WTC11 (cell line): ENCODE measurements around the gene GNRHR. TPM values are rescaled to one million over a fixed set of nuclear protein-coding genes. Genes with fewer than 3 reads are reported as not detected.

Experiments used
- ATAC-seq: fragments of 200-7000 bp; cut with Tn5 transposase; 2 replicates; pipeline ENCODE4 v1.10.0; 2021; ENCODE audit warnings: mild to moderate bottlenecking, moderate library complexity
- CTCF ChIA-PET: fragments of 300-600 bp; sonication (Branson Sonifier 250); formaldehyde crosslinking; loops from one replicate; lab custom pipeline; 2021; ENCODE audit warnings: antibody characterized with exemption; lab: Charles Lee
- POLR2A ChIA-PET: fragments of 350-600 bp; sonication (Branson Sonifier 250); formaldehyde crosslinking; loops from one replicate; lab custom pipeline; 2021; ENCODE audit warnings: antibody characterized with exemption; lab: Charles Lee
- DNase-seq: peaks from one replicate; pipeline ENCODE4 v3.0.0; 2021; ENCODE audit warnings: low spot score
- H3K27ac Mint-ChIP-seq: 2 replicates; pipeline ENCODE4 v1.8.0; 2021; ENCODE audit warnings: mixed read lengths
- H3K27me3 Mint-ChIP-seq: 2 replicates; pipeline ENCODE4 v1.8.0; 2021; ENCODE audit warnings: low read depth, mild to moderate bottlenecking, moderate library complexity, mixed read lengths
- H3K36me3 Mint-ChIP-seq: 2 replicates; pipeline ENCODE4 v1.8.0; 2021; ENCODE audit warnings: mixed read lengths
- H3K4me1 Mint-ChIP-seq: 2 replicates; pipeline ENCODE4 v1.8.0; 2022; ENCODE audit warnings: mixed read lengths
- H3K4me3 Mint-ChIP-seq: 2 replicates; pipeline ENCODE4 v1.8.0; 2021; ENCODE audit warnings: mild to moderate bottlenecking, moderate library complexity, mixed read lengths
- H3K9me3 Mint-ChIP-seq: 2 replicates; pipeline ENCODE4 v1.8.0; 2021; ENCODE audit warnings: mixed read lengths
- ATF3 ChIP-seq: sonication (generic); formaldehyde crosslinking; conservative IDR thresholded peaks from 2 replicates; pipeline ENCODE4 v1.8.1; 2022; ENCODE audit warnings: mild to moderate bottlenecking, missing genetic modification reagents
- E2F4 ChIP-seq: sonication (generic); formaldehyde crosslinking; IDR thresholded peaks from 2 replicates; pipeline ENCODE4 v1.8.1; 2022; ENCODE audit warnings: low read depth, mild to moderate bottlenecking, moderate library complexity, missing genetic modification reagents, borderline replicate concordance
- ERG ChIP-seq: fragments of 250-450 bp; sonication (Bioruptor Pico); IDR thresholded peaks from 2 replicates; pipeline ENCODE4 v1.8.0; 2021; ENCODE audit warnings: mild to moderate bottlenecking
- ESRRA ChIP-seq: sonication (generic); formaldehyde crosslinking; IDR thresholded peaks from 2 replicates; pipeline ENCODE4 v1.8.1; 2022; ENCODE audit warnings: mild to moderate bottlenecking, missing genetic modification reagents, borderline replicate concordance
- ETV6 ChIP-seq: sonication (generic); formaldehyde crosslinking; IDR thresholded peaks from 2 replicates; pipeline ENCODE4 v1.8.1; 2022; ENCODE audit warnings: mild to moderate bottlenecking, missing genetic modification reagents
- GRHL2 ChIP-seq: fragments of 250-450 bp; sonication (Bioruptor Pico); IDR thresholded peaks from 2 replicates; pipeline ENCODE4 v1.8.0; 2022; ENCODE audit warnings: mild to moderate bottlenecking, moderate library complexity; ENCODE audit not compliant: insufficient replicate concordance, severe bottlenecking
- IRF2 ChIP-seq: sonication (generic); formaldehyde crosslinking; IDR thresholded peaks from 2 replicates; pipeline ENCODE4 v1.8.0; 2022; ENCODE audit warnings: low read depth, missing genetic modification reagents, borderline replicate concordance
- JAZF1 ChIP-seq: fragments of 250-450 bp; sonication (Bioruptor Pico); IDR thresholded peaks from 2 replicates; pipeline ENCODE4 v1.9.0; 2021; ENCODE audit warnings: moderate library complexity, mild to moderate bottlenecking, inconsistent platforms
- MLX ChIP-seq: sonication (generic); formaldehyde crosslinking; IDR thresholded peaks from 2 replicates; pipeline ENCODE4 v1.8.1; 2023; ENCODE audit warnings: mild to moderate bottlenecking, missing genetic modification reagents, moderate library complexity
- MYBL2 ChIP-seq: sonication (generic); formaldehyde crosslinking; IDR thresholded peaks from 2 replicates; pipeline ENCODE4 v1.8.1; 2023; ENCODE audit warnings: mild to moderate bottlenecking, moderate library complexity, missing genetic modification reagents
- NFATC4 ChIP-seq: fragments of 250-450 bp; sonication (Bioruptor Pico); IDR thresholded peaks from 2 replicates; pipeline ENCODE4 v1.9.0; 2021; ENCODE audit warnings: mild to moderate bottlenecking
- PREB ChIP-seq: sonication (generic); formaldehyde crosslinking; IDR thresholded peaks from 2 replicates; pipeline ENCODE4 v1.8.1; 2022; ENCODE audit warnings: mild to moderate bottlenecking, missing genetic modification reagents, moderate library complexity, borderline replicate concordance
- RORB ChIP-seq: fragments of 250-450 bp; sonication (Bioruptor Pico); IDR thresholded peaks from 2 replicates; pipeline ENCODE4 v1.9.0; 2021; ENCODE audit warnings: mild to moderate bottlenecking
- SMAD4 ChIP-seq: sonication (generic); formaldehyde crosslinking; IDR thresholded peaks from 2 replicates; pipeline ENCODE4 v1.8.0; 2022; ENCODE audit warnings: mild to moderate bottlenecking, missing genetic modification reagents
- TEAD4 ChIP-seq: sonication (generic); formaldehyde crosslinking; IDR thresholded peaks from 2 replicates; pipeline ENCODE4 v1.8.0; 2022; ENCODE audit warnings: mild to moderate bottlenecking, missing genetic modification reagents
- ZBTB43 ChIP-seq: sonication (generic); formaldehyde crosslinking; IDR thresholded peaks from 2 replicates; pipeline ENCODE4 v1.8.1; 2023; ENCODE audit warnings: mild to moderate bottlenecking, missing genetic modification reagents
- ZNF219 ChIP-seq: sonication (generic); formaldehyde crosslinking; IDR thresholded peaks from 2 replicates; pipeline ENCODE4 v1.8.0; 2023; ENCODE audit warnings: missing genetic modification reagents, mild to moderate bottlenecking, borderline replicate concordance
- ZNF232 ChIP-seq: sonication (generic); formaldehyde crosslinking; IDR thresholded peaks from 2 replicates; pipeline ENCODE4 v1.8.0; 2022; ENCODE audit warnings: mild to moderate bottlenecking, missing genetic modification reagents
- ZNF317 ChIP-seq: sonication (generic); formaldehyde crosslinking; IDR thresholded peaks from 2 replicates; pipeline ENCODE4 v1.8.1; 2023; ENCODE audit warnings: low read depth, mild to moderate bottlenecking, moderate library complexity, missing genetic modification reagents, borderline replicate concordance
- total RNA-seq: library from RNA; stranded (reverse); gene quantifications from 3 replicates; pipeline ENCODE4 v1.2.3, GENCODE V29; 2021
- TF ChIP-seq, protein P1 (sequence below): sonication (generic); formaldehyde crosslinking; IDR thresholded peaks from 2 replicates; pipeline ENCODE4 v1.8.0; 2023; ENCODE audit warnings: missing genetic modification reagents

The GNRHR gene
- total RNA-seq, 1 experiment from 2014 or later, result not detected

DNA sequence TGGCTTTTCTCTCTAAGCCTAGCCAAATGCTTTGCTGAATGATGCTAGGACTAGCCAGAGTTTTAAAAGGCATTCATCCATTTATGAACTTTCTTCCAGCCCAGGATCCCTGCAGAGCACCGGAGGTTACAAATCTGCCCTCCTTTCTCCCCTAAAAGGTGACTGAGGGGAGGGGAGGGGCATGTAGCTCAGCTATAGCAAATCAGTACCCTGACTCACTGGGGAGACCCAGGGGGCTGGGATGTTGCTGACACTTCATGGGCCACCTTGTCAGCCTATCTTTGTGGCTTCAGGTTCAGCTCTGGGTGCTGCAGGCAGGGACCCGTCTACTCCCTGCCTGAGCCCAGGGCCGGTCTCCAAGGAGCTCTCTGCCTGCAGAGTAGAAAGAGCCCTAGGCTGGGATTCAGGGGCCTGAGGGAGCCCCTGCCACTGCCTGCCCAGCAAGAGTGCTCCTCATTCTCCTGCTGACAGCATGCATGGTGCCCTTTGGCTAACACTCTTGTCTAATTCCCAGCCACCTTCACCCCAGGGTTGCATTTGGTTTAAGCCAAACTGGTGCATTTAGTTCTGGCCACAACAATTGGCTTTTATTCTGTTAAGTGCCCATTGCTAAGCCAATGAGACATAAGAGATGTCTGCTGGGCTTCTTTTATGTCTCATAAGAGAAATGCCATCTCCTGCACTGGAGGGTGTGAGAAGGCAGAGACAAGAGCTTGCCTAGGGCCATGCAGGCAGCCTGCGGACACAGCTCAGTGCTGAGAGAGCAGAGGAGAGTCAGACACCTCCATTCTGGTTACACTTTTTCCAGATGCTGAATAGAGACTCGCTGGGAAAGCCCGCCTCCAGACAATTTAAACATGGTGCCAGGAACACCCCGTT, 41.3 kb downstream of the GNRHR start:
- peaks cover 21% of the 10 kb centered on the region for H3K36me3 Mint-ChIP-seq
- peak; percentile 68 for ATAC-seq
- no peaks in the 10 kb centered on the region for H3K9me3 Mint-ChIP-seq
- ChIA-PET CTCF (interaction anchor here (0.7 to 5.0 kb wide), 5 partner anchors 9 to 206 kb away, joined by 3 to 27 read pairs (median 10); partner anchors contain the start of gene UBA6), POLR2A (interaction anchor here (0.5 to 1.4 kb wide), 2 partner anchors 12 to 44 kb away, joined by 3 to 4 read pairs; partner anchors contain the start of gene UBA6)
- no peaks in the 10 kb centered on the region for H3K27me3 Mint-ChIP-seq
- TF ChIP-seq JAZF1 (CRISPR knock-in tag) (no peak), ZNF317 (CRISPR knock-in tag) (no peak), ETV6 (no peak), GRHL2 (CRISPR knock-in tag) (no peak), IRF2 (CRISPR knock-in tag) (no peak), MYBL2 (no peak), MLX (CRISPR knock-in tag) (no peak), NFATC4 (CRISPR knock-in tag) (no peak), ZBTB43 (CRISPR knock-in tag) (no peak), SMAD4 (CRISPR knock-in tag) (no peak), RORB (CRISPR knock-in tag) (no peak), ATF3 (CRISPR knock-in tag) (no peak), ESRRA (CRISPR knock-in tag) (no peak), PREB (CRISPR knock-in tag) (no peak), ZNF219 (CRISPR knock-in tag) (no peak), ZNF232 (CRISPR knock-in tag) (no peak), ERG (CRISPR knock-in tag) (no peak), E2F4 (CRISPR knock-in tag) (no peak), TEAD4 (CRISPR knock-in tag) (no peak)
- TF ChIP-seq, protein P1, sequence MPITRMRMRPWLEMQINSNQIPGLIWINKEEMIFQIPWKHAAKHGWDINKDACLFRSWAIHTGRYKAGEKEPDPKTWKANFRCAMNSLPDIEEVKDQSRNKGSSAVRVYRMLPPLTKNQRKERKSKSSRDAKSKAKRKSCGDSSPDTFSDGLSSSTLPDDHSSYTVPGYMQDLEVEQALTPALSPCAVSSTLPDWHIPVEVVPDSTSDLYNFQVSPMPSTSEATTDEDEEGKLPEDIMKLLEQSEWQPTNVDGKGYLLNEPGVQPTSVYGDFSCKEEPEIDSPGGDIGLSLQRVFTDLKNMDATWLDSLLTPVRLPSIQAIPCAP, result no peak
- H3K4me3 Mint-ChIP-seq, result no peak overlapping the region
- no peak for DNase-seq
- H3K27ac Mint-ChIP-seq, result peak overlapping the region; percentile 84; the same call in 1 of the 2 replicates
- H3K4me1 Mint-ChIP-seq, result peaks cover 43% of the 10 kb centered on the region
